Embryonic facial prominence (tissue), 1 donor: Measurements from ENCODE around the gene COL23A1.
A peak's percentile ranks its signal among the peaks of the same experiment; 100 is the strongest.

Source experiments
- DNase-seq: peaks from one replicate; pipeline ENCODE4 v3.0.0-alpha.2; 2016; ENCODE audit errors: extremely low spot score

Gene COL23A1

GRCh38 chr5:178476972-178477754, 113.0 kb downstream of the COL23A1 start:
- DNase-seq, result peak; percentile 31

DNA sequence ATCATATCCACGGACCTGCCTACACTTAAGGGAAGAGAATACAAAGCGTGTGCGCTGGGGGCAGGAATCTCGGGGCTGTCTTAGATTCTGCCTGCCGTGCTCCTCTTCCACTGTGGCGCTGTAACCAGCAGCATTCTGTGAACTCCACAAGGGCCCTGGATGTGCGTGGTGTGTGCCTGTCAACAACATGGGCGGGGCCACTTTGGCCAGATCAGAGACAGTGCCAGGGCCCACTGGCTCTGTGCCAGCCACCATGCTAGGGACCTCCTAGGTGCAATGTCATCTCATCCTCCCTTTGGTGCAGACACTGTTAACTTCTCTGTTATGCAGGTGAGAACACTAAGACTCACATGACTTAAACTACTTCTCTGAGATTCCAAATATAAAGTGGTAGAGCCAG, 113.7 kb downstream of the COL23A1 start:
- no peak for DNase-seq

DNA sequence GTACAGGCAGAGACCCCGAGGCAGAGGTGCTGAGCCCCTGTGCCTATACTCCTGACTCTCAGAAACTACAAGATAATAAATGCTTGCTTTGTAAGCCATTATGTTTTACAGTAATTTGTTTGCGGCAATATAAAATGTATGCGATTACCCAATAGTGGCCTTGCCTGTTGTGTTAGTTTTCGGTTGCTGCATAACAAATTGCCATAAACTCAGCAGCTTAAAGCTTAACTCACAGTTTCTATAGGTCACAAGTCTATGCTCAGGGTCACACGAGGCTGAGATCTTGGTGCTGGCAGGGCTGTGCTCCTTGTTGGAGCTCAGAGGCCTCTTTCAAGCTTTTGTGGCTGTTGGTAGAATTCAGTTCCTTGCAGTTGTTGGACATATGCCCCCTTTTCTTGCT, 114.8 kb downstream of the COL23A1 start:
- DNase-seq, result no peak

- no peak for DNase-seq
Measured at GRCh38 chr5:178474562-178475184, 115.5 kb downstream of the COL23A1 start.

DNA sequence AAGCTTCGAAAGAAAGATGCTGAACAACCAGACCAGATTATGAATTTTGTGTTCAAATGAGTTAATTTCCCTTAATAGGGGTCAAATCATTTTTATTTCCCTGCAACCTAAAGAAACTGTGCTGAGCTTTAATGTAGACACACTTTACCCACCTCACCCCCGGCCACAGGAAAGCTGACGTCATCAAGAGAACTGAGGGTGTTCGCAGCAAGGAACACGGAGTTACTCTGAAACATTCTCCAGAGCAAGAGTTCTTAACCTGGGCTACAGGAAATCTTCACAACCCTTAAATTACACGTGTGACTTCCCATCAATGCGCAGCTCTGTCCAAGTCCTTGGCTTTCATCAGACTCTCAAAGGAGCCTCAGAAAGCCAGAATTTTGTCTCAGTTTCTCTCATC, 116.3 kb downstream of the COL23A1 start:
- no peak for DNase-seq

- no peak for DNase-seq
Measured at GRCh38 chr5:178472138-178472537, 118.1 kb downstream of the COL23A1 start.

DNA sequence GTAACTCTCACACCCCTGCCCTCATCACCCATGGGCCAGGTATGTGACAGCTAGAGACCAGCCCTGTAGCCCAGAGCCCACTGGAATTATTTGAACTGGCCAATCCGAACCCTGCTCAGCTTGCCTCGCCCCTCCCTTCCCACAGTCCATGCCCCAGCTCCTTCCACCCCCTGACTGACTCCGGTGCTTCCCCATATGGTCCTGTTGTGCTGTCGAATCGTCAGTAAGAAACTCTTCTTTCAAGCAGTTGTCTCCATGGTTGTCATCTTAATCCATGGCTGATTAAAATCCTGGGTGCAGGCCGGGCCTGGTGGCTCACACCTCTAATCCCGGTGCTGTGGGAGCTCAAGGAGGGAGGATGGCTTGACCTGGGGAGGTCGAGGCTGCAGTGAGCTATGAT, 118.5 kb downstream of the COL23A1 start:
- DNase-seq, result no peak

- DNase-seq, result no peak
Measured at GRCh38 chr5:178470760-178471025, 119.5 kb downstream of the COL23A1 start.

GRCh38 chr5:178469975-178470759, 120.0 kb downstream of the COL23A1 start:
- DNase-seq, result no peak

DNA sequence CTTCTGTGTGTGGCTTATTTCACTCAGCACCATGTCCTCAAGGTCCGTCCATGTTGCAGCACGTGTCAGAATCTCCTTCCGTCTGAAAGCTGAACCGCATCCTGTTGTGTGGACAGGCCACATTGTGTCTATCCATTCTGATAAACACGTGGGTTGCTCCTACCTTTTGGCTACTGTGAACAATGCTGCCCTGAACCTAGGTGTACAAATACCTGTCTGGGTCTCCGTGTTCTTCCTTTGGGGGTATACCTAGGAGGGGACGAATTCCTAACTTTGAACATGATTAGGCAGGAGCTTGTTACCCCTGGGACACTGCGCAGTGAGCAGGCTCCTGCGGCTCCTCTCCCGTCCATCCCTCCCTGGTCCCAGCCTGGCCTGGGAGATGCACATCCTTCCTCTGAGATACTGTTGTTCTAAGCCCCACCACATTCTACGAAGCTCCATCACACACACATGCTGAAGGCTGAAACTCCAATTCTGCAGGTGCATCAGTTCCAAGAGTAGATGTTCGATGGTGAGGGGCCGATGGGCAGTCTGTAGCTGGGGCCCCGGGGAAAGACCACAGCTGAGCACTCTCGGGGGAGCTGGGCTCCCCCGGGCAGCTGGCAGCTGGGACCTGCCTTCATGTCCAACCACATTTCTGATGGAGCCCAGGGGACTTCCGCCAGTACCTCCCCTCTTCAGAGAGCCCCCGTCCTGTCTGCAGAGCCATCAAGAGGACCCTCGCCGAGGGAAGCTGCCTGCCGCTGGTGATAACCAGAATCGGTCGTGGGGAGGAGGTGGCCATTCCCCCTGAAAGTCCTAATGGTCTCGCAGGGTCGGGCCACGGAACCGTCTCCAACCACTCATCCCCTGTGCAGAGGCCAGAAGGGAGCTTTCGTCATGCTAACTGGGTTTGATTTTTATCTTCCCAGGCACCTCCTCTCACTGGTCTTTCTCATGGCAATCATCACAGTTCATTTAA, 120.9 kb downstream of the COL23A1 start:
- no peak for DNase-seq

DNA sequence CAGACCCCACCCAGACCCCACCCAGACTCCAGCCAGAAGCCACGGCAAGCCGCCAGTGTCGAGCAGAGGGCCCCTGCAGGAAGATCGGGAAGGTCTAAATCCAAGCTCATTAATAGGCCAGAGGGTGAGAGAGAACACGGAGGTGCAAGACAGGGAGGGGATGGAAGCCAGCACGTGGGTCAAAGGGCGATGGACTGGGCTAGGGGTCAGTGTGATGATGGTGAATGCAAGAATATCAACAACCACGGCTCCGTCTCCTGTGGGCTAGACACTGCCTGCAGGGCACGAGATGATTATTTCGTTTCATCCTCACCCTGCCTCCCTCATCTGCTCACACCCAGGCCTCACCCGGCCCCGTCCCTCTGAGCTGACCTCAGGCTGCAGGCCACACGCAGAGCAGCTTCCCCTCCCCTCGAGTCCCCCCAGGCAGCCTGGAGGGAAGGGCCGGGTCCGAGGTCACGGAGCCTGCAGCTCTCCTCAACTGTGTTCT, 122.0 kb downstream of the COL23A1 start:
- no peak for DNase-seq

GRCh38 chr5:178467568-178468195, 122.5 kb downstream of the COL23A1 start:
- no peak for DNase-seq

DNA sequence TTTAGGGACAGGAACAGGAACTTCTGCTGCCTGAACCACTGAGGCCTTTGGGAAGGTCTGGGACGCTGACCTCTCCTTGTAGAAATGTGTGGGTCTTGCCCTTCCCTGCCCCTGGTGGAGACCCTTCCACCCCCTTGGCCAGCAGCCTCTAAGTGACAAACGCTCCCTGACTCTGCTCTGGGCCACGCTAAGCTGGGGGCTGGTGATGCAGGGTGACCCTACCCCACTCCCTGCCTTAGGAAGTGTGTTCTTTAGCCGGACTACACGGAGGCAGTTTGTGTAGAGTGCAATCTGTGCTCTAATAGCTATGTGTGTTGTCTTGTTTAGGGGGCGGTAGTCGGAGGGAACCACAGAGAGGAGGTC, 123.0 kb downstream of the COL23A1 start:
- no peak for DNase-seq

DNA sequence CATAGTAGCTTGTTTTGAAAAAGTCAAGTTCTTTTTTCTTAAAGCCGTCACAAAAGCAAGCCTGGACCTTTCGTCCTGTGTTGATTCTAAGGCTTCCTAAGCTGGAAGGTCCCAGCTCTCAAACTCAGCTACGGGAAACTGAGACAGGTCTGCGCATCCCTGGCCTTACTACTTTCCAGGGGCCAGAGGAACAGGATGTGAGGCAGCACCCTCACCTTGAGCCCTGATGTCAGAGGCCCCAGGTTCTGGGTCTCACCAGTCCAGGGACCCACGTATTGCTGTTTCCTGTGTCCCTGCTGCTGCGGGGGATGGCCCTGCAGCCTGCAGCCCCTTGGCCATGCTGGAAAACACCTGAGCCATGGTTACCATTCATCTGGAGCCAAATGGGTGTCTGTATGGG, 123.9 kb downstream of the COL23A1 start:
- no peak for DNase-seq

DNA sequence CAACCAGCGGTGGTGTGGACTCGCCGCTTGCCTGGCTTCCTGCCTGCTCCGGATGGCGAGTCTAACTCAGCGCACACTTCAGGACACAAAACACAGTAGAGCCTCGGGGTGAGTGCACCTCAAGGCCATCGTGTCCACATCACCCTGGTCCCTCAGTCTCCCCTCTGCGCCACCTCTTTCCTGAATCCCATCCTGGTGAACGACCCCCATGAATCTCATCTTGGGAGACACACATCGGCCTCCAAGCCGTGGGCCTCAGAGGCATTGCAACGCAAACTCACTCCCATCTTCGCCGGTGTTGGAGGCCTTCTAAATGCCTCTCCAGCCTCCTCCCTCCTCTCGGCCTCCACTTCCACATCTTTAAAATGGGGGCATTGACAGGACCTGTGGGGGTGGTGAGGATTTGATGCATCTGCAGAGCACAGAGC, 124.3 kb downstream of the COL23A1 start:
- no peak for DNase-seq

GRCh38 chr5:178465228-178465860, 124.8 kb downstream of the COL23A1 start:
- no peak for DNase-seq

- DNase-seq, result no peak
Measured at GRCh38 chr5:178464431-178465048, 125.7 kb downstream of the COL23A1 start.

DNA sequence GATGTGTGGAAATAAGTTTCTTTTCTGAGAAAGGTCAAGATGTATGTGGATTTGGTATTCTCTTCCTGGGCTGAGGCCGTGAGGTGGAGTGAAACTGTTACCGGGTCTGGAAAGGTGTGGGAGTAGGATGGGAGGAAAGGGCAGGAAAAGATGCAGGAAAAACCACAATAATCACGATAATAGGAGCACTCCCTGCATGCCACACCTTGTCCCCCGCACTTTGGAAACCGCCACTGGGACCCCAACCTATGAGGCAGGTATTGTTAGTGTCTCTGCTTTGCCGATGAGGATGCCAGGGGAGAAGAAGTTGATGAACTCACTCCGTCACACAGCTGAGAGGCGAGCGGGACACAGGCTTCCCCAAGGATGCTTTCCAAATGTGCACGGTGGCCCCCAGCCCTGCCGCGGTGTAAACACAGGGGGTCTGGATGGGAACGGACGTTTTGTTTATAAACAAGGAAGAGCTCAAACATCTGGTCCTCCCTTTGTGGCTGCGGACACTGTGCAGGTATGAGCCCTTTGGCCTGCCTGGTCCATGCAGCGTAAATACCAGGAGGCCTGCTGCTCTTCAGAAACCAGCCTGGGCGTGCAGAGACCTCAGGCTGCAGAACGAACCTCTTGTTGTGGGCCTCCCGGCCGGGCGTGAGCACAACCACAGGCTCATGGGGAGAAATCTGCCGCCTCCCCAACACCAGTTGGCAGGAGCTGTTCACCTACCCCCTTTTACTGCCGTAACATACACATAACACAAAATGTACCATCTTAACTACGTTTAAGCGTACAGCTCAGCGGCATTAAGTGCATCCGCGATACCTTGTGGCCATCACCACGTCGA, 126.7 kb downstream of the COL23A1 start:
- DNase-seq, result no peak

DNA sequence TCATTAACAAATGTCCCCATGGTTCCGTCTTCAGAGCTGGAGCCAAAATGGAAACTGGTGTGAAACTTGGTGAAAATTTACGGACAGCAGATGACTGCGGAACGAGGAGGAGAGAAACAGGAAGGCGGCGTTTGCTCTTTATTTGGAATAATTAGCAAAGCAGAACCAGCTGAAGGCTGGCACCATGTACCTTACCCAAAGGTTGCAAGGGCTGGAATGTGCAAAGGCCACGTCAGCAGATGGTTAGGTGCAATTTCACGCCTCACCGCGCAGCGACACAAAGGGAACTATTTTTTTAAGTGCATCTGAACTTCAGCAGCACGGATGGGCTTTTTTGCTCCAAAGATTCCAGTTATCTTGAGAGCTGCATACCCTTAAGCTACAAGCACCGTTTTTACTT, 127.4 kb downstream of the COL23A1 start:
- no peak for DNase-seq
